Pancreas (tissue), 10 donors: Measurements from ENCODE around the gene LTBP1. TPM values are rescaled to one million over a fixed set of nuclear protein-coding genes. Genes with fewer than 3 reads are reported as not detected.

Source experiments
- ATAC-seq, 4 donors: fragments of 200-7000 bp; cut with Tn5 transposase; one replicate each; pipeline versions ENCODE4 v1.8.0 to v1.9.1; 2020; ENCODE audit warnings: mild to moderate bottlenecking in 4 of 4, moderate library complexity in 4 of 4
- DNase-seq, 6 donors: peaks; one replicate each; pipeline ENCODE4 v3.0.0-alpha.2; 2020
- FAIRE-seq: peaks from 2 replicates; lab custom pipeline; 2012; peaks lifted over from hg19 to GRCh38; lab: Jason Lieb, UNC
- H3K27ac ChIP-seq, 4 donors: fragments of 200-600 bp; sonication (generic); 1 replicate in 3 of 4; 2 replicates in 1 of 4; pipeline versions ENCODE4 v1.5.0 to v1.8.0; 2020
- H3K27me3 ChIP-seq, 4 donors: fragments of 200-600 bp; one replicate each; pipeline ENCODE4 v1.8.0; 2021
- H3K36me3 ChIP-seq, 3 donors: fragments of 200-600 bp; sonication (generic) in 1 of 3; one replicate each; pipeline versions ENCODE4 v1.5.0 to v1.8.0; 2020 to 2021
- H3K4me1 ChIP-seq, 3 donors: fragments of 200-600 bp; one replicate each; pipeline ENCODE4 v1.8.0; 2021
- H3K4me3 ChIP-seq, 4 donors: fragments of 200-600 bp; sonication (generic) in 2 of 4; one replicate each; pipeline versions ENCODE4 v1.5.0 to v1.8.0; 2020 to 2021
- H3K9me3 ChIP-seq, 4 donors: fragments of 200-600 bp; one replicate each; pipeline ENCODE4 v1.8.0; 2021
- WGBS, 2 donors: extraction: QIAGEN DNeasy Blood & Tissue Kit; methylation state at CpG; one replicate each; pipeline ENCODE4 v1.1.7; 2013; 5-methylcytosine and 5-hydroxymethylcytosine counted together
- intact Hi-C, 3 donors: fragments of 100-400 bp; cut with DNase I; formaldehyde crosslinking; loops; one replicate each; pipeline versions ENCODE4 v1.11.1 to v1.14.2; 2022
- polyA plus RNA-seq, 2 donors: library from polyadenylated mRNA; stranded (reverse); fragments of 200-250 nt; gene quantifications; one replicate each; pipeline ENCODE4 v1.2.3, GENCODE V29; 2013
- total RNA-seq, 6 donors: library from RNA; stranded (reverse); fragmentation: NEBNext Ultra II Directional in 4 of 6; extraction: Animal tissue kit (Norgen Biotek cat#: 25700) in 4 of 6; gene quantifications; one replicate each; pipeline versions ENCODE4 v1.2.1 to v1.2.4, GENCODE V29; 2021 to 2023
- TF ChIP-seq, protein P1 (sequence below), 4 donors: fragments of 200-600 bp; sonication (generic) in 3 of 4; IDR thresholded peaks; one replicate each; pipeline versions ENCODE4 v1.5.0 to v1.8.0; 2021; ENCODE audit warnings: antibody characterized with exemption in 4 of 4
- donor health status: healthy with polysubstance abuse.
- donor health status: DM: no; HTN: no; CAD: no; lungs with moderate emphysema.
- donor health status: DM: no; HTN: no; CAD: no.
- donor health status: control.
- donor health status: control.
- donor health status: Bipolar disorder and iron deficiency.
- donor health status: DM: yes; HTN: yes; CAD: no.
- donor health status: DM: no; HTN: no; CAD: no.
- donor health status: DM: no; HTN: no; CAD: no.
- donor health status: DM: yes; HTN: yes; CAD: no.

The LTBP1 gene
- total and polyA plus RNA-seq, 8 donors: 0.83 to 21.2 (median 2.6) TPM

DNA sequence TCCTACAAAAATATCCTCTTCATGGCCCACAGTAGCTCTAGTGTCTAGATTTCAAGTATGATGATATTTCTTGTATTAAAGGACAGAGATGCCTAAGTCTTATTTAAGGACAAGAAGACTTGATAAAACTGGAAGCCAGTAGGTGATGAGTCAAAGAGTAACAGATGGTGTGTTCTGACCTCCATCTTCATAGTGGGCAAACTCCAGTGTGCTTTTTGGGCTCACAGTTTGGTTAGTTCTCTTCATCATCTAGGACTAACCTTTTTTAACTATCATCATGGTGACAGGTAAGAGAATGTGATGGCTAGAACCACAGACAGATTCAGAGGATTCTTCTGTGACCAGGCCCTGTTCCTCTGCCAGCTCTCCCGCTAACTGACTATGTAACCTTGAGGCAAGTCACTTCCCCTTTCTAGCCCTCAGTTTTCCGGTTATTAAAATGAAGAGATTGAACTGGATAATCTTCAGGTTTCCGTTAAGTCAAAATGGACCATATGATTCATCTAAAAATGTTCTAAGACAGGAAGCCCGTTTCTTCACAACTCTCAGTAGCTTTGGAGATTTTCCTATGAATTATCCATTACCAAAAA, 389.4 kb downstream of the LTBP1 start:
- intact Hi-C loops: no loop called here
- FAIRE-seq (no peak), DNase-seq (no peak), ATAC-seq (peak in 1 of 4 donors; percentile 16)
- Histone ChIP-seq H3K4me3 (no peak overlapping the region), H3K27me3 (no peaks in the 10 kb centered on the region), H3K4me1 (no peaks in the 10 kb centered on the region), H3K36me3 (no peaks in the 10 kb centered on the region), H3K9me3 (no peaks in the 10 kb centered on the region), H3K27ac (no peak overlapping the region)
- TF ChIP-seq, protein P1, sequence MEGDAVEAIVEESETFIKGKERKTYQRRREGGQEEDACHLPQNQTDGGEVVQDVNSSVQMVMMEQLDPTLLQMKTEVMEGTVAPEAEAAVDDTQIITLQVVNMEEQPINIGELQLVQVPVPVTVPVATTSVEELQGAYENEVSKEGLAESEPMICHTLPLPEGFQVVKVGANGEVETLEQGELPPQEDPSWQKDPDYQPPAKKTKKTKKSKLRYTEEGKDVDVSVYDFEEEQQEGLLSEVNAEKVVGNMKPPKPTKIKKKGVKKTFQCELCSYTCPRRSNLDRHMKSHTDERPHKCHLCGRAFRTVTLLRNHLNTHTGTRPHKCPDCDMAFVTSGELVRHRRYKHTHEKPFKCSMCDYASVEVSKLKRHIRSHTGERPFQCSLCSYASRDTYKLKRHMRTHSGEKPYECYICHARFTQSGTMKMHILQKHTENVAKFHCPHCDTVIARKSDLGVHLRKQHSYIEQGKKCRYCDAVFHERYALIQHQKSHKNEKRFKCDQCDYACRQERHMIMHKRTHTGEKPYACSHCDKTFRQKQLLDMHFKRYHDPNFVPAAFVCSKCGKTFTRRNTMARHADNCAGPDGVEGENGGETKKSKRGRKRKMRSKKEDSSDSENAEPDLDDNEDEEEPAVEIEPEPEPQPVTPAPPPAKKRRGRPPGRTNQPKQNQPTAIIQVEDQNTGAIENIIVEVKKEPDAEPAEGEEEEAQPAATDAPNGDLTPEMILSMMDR (IDR thresholded peaks at IDR 0.05): no peak
- WGBS, 2 donors: 82 to 90% methylated on average over 4 of the region's 4 CpGs

DNA sequence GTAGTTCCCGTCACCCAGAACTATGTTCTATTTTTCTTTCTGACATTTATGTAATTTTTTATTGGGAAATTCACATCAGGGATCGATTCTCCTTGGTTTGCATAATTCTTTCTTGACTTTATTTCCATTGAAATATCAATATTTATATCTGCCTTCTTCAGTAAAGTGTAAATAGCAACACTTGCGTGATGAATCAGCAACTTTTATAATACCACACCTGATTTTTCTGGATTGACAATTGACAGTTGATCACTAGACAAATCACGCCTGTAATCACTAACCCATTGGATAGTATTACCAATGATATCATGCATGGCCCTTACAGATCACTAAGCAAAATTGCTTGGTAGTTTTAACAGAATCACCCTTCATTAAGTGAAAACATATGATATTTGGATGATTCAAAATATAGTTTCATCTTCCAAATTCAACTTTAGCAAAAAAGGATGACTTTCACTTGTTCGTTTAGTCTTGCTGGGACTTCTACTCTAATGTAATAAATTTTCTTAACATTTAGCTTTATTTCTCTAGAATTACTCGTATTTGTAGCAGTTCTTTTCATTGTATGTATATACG, 390.7 kb downstream of the LTBP1 start:
- ATAC-seq (no peak), DNase-seq (no peak), FAIRE-seq (no peak)
- intact Hi-C loops: no loop called here
- TF ChIP-seq, protein P1 (IDR thresholded peaks at IDR 0.05): no peak
- H3K36me3 ChIP-seq: no peaks in the 10 kb centered on the region
- no peak overlapping the region for H3K4me3 ChIP-seq
- H3K27me3 ChIP-seq: no peaks in the 10 kb centered on the region
- H3K4me1 ChIP-seq: no peaks in the 10 kb centered on the region
- no peaks in the 10 kb centered on the region for H3K9me3 ChIP-seq
- H3K27ac ChIP-seq: no peak overlapping the region
- 86 to 93% methylated on average over 7 of the region's 7 CpGs for WGBS, 2 donors

DNA sequence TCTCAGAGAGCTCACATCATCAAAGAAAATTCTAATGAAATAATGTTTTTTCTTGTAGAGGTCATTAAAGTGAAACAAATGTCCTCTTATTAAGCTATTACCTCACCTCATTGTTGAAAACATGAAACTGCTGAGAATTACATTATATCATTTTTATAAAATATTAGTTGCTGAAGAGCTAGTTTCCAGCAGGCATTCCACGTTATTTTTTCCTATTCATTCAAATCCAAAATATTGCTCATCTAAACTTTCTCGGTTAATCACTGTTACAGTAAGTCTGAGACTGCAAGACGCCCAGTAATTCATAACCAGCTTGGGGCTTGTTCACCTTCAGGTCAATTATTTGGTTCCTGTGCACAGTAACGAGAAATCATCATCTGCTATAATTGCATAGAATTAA, 391.2 kb downstream of the LTBP1 start:
- H3K4me1 ChIP-seq: no peaks in the 10 kb centered on the region
- WGBS, 2 donors: 93 to 94% methylated on average over 4 of the region's 4 CpGs
- intact Hi-C loops: no loop called here
- no peak for ATAC-seq
- H3K4me3 ChIP-seq: no peak overlapping the region
- H3K27ac ChIP-seq: no peak overlapping the region
- DNase-seq: no peak
- no peak for FAIRE-seq
- no peaks in the 10 kb centered on the region for H3K27me3 ChIP-seq
- H3K9me3 ChIP-seq: no peaks in the 10 kb centered on the region
- H3K36me3 ChIP-seq: no peaks in the 10 kb centered on the region
- TF ChIP-seq, protein P1 (IDR thresholded peaks at IDR 0.05): no peak

DNA sequence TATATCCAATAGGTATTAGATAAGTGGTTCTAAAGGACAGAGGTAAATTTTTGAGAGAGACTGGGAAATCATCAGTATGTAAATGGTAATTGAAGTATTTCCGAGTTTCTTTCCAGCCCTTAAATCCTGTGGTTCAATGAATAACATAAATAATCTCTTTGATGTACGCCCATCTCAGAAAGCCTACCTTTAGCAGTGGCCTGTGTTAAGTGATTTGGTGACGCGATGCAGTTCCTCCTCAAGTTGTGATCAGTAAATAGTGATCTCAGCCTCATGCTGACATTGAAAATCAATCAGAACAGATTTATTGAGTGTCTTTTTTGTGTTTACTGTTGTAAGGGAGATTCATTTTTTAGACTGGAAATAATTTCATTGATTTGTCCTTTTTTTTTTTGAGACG, 392.5 kb downstream of the LTBP1 start:
- DNase-seq (no peak), ATAC-seq (no peak), FAIRE-seq (no peak)
- TF ChIP-seq, protein P1 (IDR thresholded peaks at IDR 0.05): no peak
- intact Hi-C loops: no loop called here
- no peaks in the 10 kb centered on the region for H3K27me3 ChIP-seq
- 83 to 84% methylated on average over 5 of the region's 5 CpGs for WGBS, 2 donors
- H3K36me3 ChIP-seq: no peaks in the 10 kb centered on the region
- no peaks in the 10 kb centered on the region for H3K4me1 ChIP-seq
- H3K4me3 ChIP-seq: no peak overlapping the region
- no peak overlapping the region for H3K27ac ChIP-seq
- H3K9me3 ChIP-seq: no peaks in the 10 kb centered on the region

DNA sequence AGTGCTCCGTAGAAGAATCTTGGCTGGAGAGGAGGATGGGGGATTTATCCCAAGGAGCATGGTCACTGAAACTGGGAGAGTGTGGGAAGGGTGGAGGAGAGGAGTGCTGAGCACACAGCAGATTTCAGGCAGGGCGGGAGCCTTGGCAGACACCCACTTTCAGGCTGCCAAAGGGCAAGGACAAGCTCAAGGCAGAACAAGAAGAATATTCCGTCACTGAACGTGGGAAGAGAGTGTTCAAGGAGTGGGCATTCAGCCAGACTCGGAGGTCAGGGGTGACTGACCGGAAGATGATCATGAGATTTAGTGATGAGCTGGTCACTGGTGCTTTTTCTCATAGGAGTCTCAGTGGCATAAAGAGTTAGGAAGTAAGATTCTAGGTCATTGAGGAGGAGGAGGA, 393.5 kb downstream of the LTBP1 start:
- no peak for FAIRE-seq
- no peak overlapping the region for H3K4me3 ChIP-seq
- H3K36me3 ChIP-seq: no peaks in the 10 kb centered on the region
- H3K4me1 ChIP-seq: no peaks in the 10 kb centered on the region
- ATAC-seq: peak in 3 of 4 donors; percentile 52 to 82 (median 60)
- no peaks in the 10 kb centered on the region for H3K9me3 ChIP-seq
- H3K27ac ChIP-seq: no peak overlapping the region
- no peaks in the 10 kb centered on the region for H3K27me3 ChIP-seq
- 63 to 65% methylated on average over 6 of the region's 6 CpGs for WGBS, 2 donors
- TF ChIP-seq, protein P1 (IDR thresholded peaks at IDR 0.05): no peak
- DNase-seq: peak in 4 of 6 donors; percentile 23 to 44 (median 32)
- intact Hi-C loops: no loop called here
